GM18867 (cell line): ENCODE data around the gene OPA3.

Experiments used
- ATAC-seq: cut with Tn5 transposase; IDR thresholded peaks from one replicate; pipeline ENCODE4 v1.9.1; 2021; ENCODE audit warnings: mild to moderate bottlenecking, moderate library complexity; ENCODE audit not compliant: unreplicated experiment

The OPA3 gene

DNA sequence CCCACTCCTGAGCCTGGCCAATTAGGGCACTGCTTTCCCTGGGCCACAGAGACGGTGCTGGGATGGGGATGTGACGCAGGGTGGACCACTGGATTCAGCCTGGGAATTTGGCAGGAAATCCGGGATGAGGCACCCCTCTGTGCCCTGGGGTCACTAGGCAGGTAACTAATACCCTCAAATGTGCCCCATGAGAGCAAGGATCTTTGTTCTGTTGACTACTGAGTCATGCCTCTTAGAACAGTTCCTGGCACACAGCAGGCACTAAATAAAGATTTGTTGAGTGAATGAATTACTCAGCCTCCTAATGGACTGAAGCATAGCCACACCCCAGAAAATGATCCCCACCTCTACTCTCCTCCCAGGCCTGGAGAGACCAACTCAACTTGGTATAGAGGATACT lies 15.9 kb downstream of the OPA3 start:
- ATAC-seq = no peak

- ATAC-seq = no peak
Measured at GRCh38 chr19:45567609-45568008, 17.0 kb downstream of the OPA3 start.

- no peak for ATAC-seq
Measured at GRCh38 chr19:45564131-45564780, 20.3 kb downstream of the OPA3 start.

DNA sequence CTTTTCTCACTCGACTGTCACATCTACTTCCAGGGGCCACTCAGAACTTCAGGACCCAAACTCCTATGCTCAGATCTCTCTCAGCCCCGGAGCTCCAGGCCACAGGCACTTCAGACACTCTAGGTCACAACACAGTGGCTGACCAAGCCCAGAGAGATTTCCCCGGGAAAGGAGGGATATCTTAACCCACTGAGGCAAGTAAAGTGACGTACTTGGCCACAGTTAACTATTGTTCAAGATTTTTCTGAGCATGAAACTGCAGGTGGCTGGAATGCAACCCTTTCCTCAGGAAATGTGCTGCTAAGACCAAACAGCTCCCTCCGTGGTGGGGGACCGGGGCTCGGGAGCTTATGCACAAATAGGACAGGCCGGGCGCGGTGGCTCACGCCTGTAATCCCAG lies 23.9 kb downstream of the OPA3 start:
- ATAC-seq = no peak

DNA sequence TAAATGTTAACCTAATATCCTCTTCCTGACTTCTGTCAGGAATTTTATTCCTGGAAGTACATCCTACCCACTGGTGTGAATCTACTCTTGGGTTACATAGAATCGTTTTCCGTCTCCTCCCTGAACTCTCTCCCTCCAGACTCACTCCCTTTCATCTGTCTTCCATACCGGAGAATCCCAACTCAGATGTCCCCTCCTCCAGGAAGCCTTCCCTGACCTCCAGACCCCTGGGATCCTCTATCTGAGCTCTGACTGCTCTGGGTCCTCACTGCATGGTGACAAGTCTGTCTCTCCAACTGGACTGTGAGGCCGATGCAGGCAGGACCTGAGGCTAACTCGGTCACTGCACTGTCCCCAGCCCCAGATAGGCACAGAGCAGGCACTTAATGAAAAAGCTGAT lies 24.6 kb downstream of the OPA3 start:
- ATAC-seq = no peak

DNA sequence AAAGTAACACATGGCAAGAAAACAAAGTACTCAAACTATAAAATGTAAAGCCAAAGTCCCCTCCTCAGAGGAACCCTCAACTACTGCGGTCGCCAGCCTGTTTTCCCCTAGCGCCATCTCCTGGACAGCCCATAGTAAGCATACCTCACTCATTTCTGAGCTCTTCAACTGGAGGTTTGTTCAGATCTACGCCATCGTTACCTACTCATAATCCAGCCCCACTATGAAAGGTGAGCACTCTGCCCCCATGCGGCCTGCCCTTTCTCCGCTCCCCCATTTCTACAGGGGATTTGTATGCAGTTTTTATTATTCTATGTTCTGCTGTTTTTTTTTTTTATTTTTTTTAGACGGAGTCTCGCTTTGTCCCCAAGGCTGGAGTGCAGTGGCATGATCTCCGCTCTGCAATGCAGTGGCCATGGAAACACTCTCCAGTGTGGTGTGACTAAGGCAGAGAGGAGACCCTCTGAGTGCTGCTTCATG lies 26.2 kb downstream of the OPA3 start:
- ATAC-seq = no peak

DNA sequence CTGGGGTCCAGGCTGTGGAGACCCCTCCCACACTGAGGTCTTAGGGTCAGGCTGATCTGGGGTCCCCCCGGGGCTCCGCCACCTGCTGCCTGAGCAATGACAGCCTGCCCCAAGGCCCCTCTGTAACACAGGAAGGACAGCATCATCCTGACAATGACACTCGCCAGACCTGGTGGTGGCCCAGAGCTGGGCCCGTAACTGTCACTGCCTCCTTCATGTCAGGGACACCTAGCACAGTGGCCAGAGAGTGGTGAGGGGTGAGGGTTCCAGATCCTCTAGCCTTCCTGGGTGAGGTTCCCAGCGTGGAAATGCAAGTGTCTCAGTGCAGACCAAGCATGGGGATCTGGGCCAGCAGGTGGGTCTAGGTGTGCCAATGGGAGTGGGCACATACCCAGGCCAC lies 27.8 kb downstream of the OPA3 start:
- no peak for ATAC-seq

DNA sequence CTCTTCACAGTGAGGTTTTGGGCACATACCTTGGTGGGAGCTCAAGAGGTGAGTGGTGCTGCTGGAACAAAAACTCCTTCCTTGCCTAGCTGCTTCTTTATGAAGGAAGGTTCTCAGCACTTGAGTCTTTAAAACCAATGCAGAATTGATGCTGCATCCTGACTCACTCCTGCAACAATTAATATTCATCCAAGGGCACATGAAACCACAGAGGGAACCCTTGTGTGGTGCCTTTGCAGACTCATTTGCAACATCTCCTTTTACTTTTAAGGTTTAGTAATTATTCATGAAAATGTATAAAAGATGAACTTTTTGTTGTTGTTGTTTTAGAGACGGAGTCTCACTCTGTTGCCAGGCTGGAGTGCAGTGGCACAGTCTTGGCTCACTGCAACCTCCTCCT lies 30.1 kb downstream of the OPA3 start:
- ATAC-seq = no peak

DNA sequence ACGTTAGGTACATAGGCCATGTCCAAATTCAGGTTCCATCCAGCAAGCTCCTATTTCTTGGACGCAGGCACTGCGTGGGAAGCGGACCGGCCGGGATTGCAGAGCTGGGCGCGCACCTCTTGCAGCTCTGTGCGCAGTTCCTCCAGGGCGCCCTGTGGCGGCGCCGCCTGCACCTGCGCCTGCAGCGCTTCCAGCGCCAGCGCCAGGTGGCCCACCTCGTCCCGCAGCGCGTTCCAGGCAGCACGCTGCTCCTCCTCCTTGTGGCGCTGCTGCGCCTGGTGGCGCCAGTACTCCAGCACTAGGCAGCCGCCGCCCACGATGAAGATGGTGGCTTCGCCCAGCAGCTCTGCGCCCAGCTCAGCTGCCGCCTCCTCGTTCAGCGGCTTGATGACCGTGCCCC lies 31.1 kb downstream of the OPA3 start:
- no peak for ATAC-seq

DNA sequence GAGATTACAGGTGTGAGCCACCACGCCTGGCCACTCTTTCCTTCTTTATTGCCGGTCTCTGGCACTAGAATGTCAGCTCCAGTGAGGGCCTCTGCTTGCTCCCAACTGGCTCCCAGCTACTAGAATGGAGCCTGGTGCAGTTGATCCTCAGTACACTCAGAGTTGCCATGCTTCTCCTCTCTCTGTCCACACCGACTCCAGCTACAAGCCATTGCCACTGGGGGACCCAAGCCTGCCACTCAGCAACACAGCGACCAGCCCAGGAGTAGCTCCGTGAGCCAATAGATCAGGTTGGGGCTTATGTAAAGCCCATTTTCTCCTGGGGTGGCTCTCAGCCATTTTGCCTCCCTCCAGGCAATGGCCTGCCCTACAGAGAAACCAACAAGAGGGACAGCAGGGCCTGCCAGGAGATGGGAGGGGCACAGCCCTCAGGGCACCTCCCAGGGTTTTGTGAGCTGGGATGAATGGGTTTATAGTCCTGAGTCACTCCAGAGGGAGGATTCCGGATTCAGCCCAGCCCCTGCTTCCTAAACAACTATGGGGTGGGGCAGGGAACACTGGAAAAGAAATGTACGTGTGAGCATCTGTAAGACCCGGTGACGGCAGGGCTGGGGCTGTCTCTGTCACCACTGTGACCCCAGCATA lies 36.5 kb downstream of the OPA3 start:
- ATAC-seq = no peak

GRCh38 chr19:45547211-45547770 lies 37.3 kb downstream of the OPA3 start:
- no peak for ATAC-seq

DNA sequence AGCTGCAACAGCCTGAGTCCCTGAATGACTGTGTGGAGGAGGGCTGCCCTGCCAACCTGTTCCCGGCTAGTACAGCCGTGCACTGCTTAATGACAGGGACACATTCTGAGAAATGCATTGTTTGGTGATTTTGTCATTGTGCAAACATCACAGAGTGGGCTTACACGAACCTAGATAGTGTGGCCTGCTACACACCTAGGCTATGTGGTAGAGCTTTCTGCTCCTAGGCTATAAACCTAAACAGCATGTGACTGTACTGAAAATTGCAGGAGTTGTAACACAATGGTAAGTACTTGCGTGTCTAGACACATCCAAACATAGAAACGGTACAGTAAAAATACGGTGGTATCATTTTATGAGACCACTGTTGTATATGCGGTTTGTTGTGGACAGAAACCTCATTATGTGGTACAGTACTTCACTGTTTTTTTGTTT lies 42.4 kb downstream of the OPA3 start:
- ATAC-seq = no peak

GRCh38 chr19:45539459-45539858 lies 45.1 kb downstream of the OPA3 start:
- no peak for ATAC-seq

DNA sequence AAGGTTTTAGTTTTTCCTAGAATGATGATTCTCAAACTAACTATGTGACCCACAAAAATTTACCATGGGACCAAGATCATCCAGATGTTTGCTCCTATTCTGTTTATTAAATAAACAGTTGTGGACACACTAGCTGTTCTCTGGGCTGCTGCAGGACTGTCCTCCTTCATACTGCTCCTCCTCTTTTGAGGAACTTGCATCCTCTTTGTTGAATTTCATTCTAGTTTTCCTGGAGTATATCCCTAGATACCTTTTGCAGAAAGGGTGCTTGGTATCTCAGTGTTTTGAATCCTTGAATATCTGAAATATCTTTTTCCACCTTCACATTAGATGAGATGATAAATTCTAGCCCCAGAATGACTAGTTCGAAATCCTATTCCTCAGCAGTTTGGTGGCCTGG lies 53.3 kb downstream of the OPA3 start:
- no peak for ATAC-seq

DNA sequence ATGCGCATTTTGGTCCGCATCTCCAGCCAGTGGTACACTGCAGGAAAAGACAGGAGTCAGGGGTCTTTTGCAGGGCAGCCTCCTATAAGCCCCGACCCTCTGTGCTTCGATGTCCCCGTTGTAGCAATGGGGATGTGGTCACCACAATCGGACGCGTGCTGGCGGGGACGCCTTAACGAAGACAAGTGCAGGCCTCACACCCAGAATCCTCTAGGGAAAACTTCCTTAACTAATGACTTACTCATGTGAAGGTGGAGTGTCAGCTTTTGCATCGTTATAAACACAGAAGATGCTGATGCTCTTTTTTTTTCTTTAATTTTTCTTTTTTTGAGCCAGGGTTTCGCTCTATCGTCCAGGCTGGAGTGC lies 55.2 kb downstream of the OPA3 start:
- no peak for ATAC-seq

DNA sequence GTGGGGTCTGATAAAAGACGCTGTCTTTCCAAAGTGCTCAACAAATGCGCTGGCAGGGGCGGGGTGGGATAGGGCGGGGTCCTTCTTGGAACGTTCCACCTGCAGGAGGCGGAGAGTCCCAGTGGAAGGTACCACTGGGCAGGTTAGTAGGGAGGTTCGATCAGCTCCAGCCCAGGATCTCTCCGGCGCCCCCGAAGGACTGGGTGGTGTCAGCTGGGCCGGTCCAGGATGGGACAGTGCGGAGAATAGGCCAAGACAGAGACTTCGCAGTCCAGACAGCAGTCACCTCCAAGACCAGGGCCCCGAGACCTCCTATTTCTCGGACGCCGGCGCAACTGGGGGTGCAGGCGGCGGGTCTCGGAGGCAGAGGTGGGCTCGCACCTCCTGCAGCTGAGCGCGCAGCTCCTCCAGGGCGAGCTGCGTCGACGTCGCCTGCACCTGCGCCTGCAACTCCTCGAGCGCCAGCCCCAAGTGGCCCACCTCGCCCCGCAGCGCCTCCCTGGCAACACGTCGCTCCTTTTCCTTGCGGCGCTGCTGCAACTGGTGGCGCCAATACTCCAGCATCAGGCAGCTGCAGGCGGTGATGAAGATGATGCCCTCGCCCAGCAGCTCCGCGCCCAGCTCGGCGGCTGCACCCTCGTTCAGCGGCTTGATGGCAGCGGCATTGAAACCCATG lies 55.7 kb downstream of the OPA3 start:
- ATAC-seq = no peak

GRCh38 chr19:45528149-45528743 lies 56.4 kb downstream of the OPA3 start:
- ATAC-seq = no peak

DNA sequence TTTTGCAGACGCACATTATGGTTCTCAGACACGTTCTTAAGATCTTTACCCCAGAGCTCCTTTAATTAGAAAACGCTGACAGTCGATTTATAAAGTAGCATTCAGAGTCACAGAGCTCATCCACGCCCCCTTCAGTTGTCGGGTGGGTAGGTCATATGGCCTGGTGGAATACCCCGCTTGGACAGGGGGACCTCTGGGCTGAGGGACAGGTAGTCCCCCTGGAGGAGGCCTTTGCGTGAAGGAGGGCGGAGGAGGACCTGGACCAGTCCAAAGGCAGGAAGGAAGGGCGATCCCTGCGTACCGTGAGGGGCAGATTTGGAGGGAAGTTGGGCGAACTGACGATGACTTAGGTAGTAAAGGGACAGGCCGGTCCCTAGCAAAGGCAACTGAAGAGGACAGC lies 56.9 kb downstream of the OPA3 start:
- ATAC-seq = no peak

GRCh38 chr19:45526971-45527370 lies 57.6 kb downstream of the OPA3 start:
- ATAC-seq = no peak

DNA sequence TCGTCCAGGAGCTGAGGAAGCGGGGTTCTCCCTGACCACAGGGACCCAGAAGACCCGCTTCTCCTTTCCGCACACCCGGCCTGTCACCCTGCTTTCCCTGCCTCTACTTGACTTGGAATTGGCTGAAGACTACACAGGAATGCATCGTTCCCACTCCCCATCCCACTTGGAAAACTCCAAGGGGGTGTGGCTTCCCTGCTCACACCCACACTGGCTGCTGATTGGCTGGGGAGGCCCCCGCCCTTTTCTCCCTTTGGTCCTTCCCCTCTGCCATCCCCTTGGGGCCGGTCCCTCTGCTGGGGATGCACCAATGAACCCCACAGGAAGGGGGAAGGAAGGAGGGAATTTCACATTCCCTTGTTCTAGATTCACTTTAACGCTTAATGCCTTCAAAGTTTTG lies 58.5 kb downstream of the OPA3 start:
- ATAC-seq = no peak

GRCh38 chr19:45524575-45525129 lies 60.0 kb downstream of the OPA3 start:
- ATAC-seq = no peak
